Nephron progenitor cell (in vitro differentiated cells): ENCODE results near the gene F8.

Experiments used
- DNase-seq: peaks from one replicate; pipeline ENCODE4 v3.0.0; 2021
- H3K27ac Mint-ChIP-seq: 2 replicates; pipeline ENCODE4 v1.8.0; 2021; ENCODE audit warnings: mild to moderate bottlenecking, moderate library complexity, mixed read lengths
- H3K27me3 Mint-ChIP-seq: 2 replicates; pipeline ENCODE4 v1.8.0; 2021; ENCODE audit warnings: mild to moderate bottlenecking, low read depth, mixed read lengths; ENCODE audit not compliant: poor library complexity
- H3K36me3 Mint-ChIP-seq: 2 replicates; pipeline ENCODE4 v1.8.0; 2021; ENCODE audit warnings: low read depth, mixed read lengths
- H3K4me1 Mint-ChIP-seq: 2 replicates; pipeline ENCODE4 v1.8.0; 2021; ENCODE audit warnings: mixed read lengths
- H3K4me3 Mint-ChIP-seq: 2 replicates; pipeline ENCODE4 v1.8.0; 2021; ENCODE audit warnings: mild to moderate bottlenecking, moderate library complexity, mixed read lengths
- H3K9me3 Mint-ChIP-seq: 2 replicates; pipeline ENCODE4 v1.8.0; 2021; ENCODE audit warnings: mild to moderate bottlenecking, moderate library complexity, mixed read lengths
- CTCF ChIP-seq: fragments of 200-600 bp; sonication (generic); IDR thresholded peaks from 2 replicates; pipeline ENCODE4 v1.5.0; 2021; ENCODE audit warnings: antibody characterized with exemption

Gene F8

GRCh38 chrX:154791467-154791866 lies 231.1 kb downstream of the F8 start:
- no peak for TF ChIP-seq CTCF
- Mint-ChIP-seq H3K4me1 (no peaks in the 10 kb centered on the region), H3K9me3 (peaks cover 42% of the 10 kb centered on the region), H3K27me3 (peaks cover 4% of the 10 kb centered on the region), H3K27ac (no peak overlapping the region), H3K36me3 (peaks cover 14% of the 10 kb centered on the region), H3K4me3 (no peak overlapping the region)
- no peak for DNase-seq
